ENCODE data around the gene ATP5PF. TPM values are rescaled to one million over a fixed set of nuclear protein-coding genes. Genes with fewer than 3 reads are reported as not detected.
A peak's percentile ranks its signal among the peaks of the same experiment; 100 is the strongest.

The ATP5PF gene
- total RNA-seq, 1 donor from 2014 or later, result 819 TPM

GRCh38 chr21:25737421-25737820, 2.7 kb upstream of the ATP5PF start:
- Histone ChIP-seq H3K27ac (replicated peaks) (peak overlapping the region; percentile 100), H3K27me3 (ENCODE audit: low read depth) (no peaks in the 10 kb centered on the region), H3K4me3 (peak overlapping the region; percentile 92), H3K9me3 (replicated peaks) (no peaks in the 10 kb centered on the region), H3K36me3 (no peaks in the 10 kb centered on the region), H3K4me1 (peaks cover 61% of the 10 kb centered on the region)
- DNase-seq, result no peak
- TF ChIP-seq, protein P1, sequence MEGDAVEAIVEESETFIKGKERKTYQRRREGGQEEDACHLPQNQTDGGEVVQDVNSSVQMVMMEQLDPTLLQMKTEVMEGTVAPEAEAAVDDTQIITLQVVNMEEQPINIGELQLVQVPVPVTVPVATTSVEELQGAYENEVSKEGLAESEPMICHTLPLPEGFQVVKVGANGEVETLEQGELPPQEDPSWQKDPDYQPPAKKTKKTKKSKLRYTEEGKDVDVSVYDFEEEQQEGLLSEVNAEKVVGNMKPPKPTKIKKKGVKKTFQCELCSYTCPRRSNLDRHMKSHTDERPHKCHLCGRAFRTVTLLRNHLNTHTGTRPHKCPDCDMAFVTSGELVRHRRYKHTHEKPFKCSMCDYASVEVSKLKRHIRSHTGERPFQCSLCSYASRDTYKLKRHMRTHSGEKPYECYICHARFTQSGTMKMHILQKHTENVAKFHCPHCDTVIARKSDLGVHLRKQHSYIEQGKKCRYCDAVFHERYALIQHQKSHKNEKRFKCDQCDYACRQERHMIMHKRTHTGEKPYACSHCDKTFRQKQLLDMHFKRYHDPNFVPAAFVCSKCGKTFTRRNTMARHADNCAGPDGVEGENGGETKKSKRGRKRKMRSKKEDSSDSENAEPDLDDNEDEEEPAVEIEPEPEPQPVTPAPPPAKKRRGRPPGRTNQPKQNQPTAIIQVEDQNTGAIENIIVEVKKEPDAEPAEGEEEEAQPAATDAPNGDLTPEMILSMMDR (IDR thresholded peaks at IDR 0.05; ENCODE audit: borderline replicate concordance), result no peak
- intact Hi-C loops (cut with micrococcal nuclease), result no loop called here

DNA sequence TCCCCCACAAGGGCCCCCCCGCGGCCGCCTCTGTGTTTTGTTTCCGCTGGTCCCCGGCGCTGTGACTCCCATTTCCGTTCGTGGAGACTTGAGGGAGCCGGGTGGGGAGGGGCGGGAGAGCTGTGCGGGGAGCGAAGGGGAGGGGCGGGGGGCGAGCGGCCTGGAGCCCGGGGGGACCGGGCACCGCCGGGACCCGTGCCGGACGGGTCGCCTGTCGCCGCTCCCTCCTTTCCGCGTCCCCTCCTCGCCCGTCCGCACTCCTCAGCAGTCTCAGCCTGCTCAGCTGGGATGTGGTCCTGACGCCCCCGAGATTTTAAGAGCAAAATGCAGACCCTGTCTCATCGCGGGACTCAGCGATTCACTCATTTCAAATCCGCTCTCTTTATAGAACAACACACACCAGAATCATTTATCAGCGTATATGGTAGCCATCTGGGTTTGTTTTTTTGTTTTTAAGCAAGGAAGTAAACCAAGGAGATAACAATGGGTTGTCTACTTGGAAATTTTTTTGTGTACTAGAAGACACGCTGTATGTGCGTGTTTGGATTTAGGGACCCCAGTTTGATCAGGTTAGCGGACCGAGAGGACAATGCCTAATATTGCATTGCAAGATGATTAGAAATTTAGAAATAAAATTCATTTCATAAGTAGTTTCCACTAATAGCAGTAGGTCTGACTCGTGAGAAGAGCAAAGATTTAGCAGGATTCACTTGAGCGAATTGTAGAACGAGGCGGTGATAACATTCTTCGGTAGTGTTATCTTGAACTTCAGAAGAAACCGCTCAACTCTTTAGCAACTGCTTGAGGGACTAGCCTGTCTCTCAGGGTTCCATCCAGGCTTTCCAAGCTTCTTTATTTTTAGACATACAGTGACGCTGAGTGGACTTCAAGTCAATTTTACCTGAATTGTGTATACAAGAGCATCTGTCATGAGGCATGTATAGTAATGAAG, 1.2 kb upstream of the ATP5PF start:
- TF ChIP-seq, protein P1 (IDR thresholded peaks at IDR 0.05; ENCODE audit: borderline replicate concordance), result no peak
- intact Hi-C loops (cut with micrococcal nuclease), result no loop called here
- DNase-seq, result peak; percentile 91
- Histone ChIP-seq H3K27me3 (ENCODE audit: low read depth) (no peaks in the 10 kb centered on the region), H3K9me3 (replicated peaks) (no peaks in the 10 kb centered on the region), H3K4me1 (peaks cover 76% of the 10 kb centered on the region), H3K4me3 (peak overlapping the region; percentile 92), H3K27ac (replicated peaks) (peak overlapping the region; percentile 100), H3K36me3 (no peaks in the 10 kb centered on the region)

DNA sequence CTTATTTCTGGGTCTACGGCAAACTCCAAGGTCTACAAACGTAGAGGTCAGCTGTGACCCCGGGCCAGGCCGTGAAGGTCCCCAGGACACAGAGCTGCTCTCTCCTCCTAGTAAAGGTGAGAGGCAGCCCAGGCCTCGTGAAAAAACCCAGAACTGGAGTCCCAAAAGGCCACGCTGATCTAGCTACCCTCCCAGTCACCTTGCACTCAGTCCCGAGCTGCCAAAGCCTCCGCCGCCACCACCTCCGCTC, 125 bp downstream of the ATP5PF start:
- Histone ChIP-seq H3K4me1 (peaks cover 87% of the 10 kb centered on the region), H3K27me3 (ENCODE audit: low read depth) (no peaks in the 10 kb centered on the region), H3K9me3 (replicated peaks) (no peaks in the 10 kb centered on the region), H3K36me3 (peaks cover 7% of the 10 kb centered on the region), H3K27ac (replicated peaks) (peak overlapping the region; percentile 100), H3K4me3 (peak overlapping the region; percentile 92)
- no peak for DNase-seq
- TF ChIP-seq, protein P1 (IDR thresholded peaks at IDR 0.05; ENCODE audit: borderline replicate concordance), result no peak
- intact Hi-C loops (cut with micrococcal nuclease), result no loop called here

DNA sequence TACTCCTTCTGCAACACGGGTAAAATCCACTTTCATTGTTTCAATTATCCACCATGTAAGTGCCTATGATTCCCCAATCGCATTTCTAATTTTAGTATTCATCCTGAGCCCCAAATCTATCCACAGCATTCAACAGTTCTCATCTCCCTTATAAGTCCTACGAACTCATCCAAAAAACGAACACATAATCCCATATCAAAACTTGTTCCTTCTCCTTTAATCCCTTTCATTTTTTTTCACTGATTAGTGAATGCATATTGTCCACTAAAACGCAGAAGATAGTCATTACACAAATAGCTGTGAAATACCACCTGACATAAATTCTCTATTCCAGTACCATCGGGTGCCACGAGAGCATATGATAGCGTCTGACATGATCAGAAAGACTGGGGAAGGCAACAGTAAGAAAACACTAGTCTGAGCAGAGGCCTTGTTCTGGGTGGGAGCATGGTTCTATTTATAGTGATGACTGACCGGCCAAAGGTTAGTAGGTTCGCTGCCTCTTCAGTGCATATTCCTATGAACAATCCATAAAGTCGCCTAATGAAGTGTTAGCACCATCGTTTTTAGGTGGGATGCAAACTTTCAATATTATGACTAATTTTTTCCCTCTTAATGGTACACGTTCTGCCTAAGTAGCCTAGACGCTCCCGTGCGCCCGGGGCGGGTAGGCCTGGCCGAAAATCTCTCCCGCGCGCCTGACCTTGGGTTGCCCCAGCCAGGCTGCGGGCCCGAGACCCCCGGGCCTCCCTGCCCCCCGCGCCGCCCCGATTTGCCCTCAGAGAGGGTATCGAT, 648 bp downstream of the ATP5PF start:
- TF ChIP-seq, protein P1 (IDR thresholded peaks at IDR 0.05; ENCODE audit: borderline replicate concordance), result no peak
- peak overlapping the region; percentile 100 for H3K27ac ChIP-seq (replicated peaks)
- intact Hi-C loops (cut with micrococcal nuclease), result no loop called here
- H3K9me3 ChIP-seq (replicated peaks), result no peaks in the 10 kb centered on the region
- peak overlapping the region; percentile 92 for H3K4me3 ChIP-seq
- peaks cover 12% of the 10 kb centered on the region for H3K36me3 ChIP-seq
- DNase-seq, result no peak
- no peaks in the 10 kb centered on the region for H3K27me3 ChIP-seq (ENCODE audit: low read depth)
- H3K4me1 ChIP-seq, result peaks cover 90% of the 10 kb centered on the region

DNA sequence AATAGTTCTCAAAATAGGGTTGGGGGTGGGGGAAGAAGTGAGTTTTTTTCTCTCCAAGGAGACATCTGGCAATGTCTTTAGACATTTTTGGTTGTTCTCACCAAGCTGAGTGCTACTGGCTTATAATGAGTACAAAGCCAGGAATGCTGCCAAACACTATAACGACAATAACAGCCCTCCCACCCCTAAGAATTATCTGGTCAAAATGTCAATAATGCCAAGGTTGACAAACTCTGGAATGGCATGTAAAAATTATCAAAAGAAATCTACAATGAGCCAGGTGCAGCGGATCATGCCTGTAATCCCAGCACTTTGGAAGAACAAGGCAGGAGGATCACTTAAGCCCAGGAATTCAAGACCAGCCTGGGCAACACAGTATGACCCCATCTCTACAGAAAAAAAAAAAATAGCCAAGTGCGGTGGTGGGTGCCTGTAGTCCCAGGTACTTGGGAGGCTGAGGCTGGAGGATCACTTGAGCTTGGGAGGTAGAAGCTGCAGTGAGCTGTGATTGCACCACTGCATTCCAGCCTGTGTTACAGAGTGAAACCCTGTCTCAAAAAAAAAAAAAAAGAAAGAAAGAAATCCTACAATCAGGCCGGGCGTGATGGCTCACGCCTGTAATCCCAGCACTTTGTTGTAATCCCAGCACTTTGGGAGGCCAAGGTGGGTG, 2.5 kb downstream of the ATP5PF start:
- Histone ChIP-seq H3K4me1 (peaks cover 91% of the 10 kb centered on the region), H3K27ac (replicated peaks) (peak overlapping the region; percentile 100), H3K9me3 (replicated peaks) (no peaks in the 10 kb centered on the region), H3K4me3 (peak overlapping the region; percentile 92), H3K27me3 (ENCODE audit: low read depth) (no peaks in the 10 kb centered on the region), H3K36me3 (peaks cover 30% of the 10 kb centered on the region)
- no peak for DNase-seq
- TF ChIP-seq, protein P1 (IDR thresholded peaks at IDR 0.05; ENCODE audit: borderline replicate concordance), result no peak
- intact Hi-C loops (cut with micrococcal nuclease), result no loop called here

All from left ventricle myocardium inferior (tissue), 1 donor.